ENCODE results near the gene CAMTA2. TPM values are rescaled to one million over a fixed set of nuclear protein-coding genes. Genes with fewer than 3 reads are reported as not detected.

Gene CAMTA2
- total RNA-seq, 2 donors from 2014 or later, result 17.1 to 48.8 TPM

DNA sequence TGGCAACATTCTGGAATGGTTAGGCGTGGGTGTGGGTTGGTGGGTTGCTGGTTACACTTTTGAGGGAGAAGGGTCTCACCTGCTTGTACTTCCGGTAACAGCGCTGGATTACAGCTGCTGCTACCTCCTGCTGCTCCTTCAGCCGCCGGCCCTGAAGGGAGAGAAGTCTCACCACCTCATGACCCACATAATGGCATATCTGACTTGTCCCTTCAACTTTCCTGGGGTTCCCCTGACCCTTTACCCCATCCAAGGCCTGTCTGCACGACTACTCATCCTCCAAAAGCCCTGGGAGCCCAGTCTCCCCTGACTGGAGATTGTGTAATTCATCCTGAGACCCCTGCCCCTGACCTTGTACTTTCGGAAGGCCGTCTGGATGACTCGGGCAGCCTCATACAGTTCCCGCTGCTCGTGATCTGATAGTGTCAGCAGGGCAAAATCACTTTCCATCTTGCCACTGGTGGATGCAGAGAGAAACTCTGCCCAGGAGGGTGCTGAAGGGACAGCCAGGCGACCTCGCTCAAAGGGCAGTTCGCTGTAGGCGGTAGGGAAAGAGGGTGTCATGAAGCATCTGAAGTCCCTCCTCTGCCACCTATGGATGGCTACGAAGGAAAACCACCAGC lies 17.8 kb downstream of the CAMTA2 start:
- WGBS, 2 donors, result 75 to 86% methylated on average over 16 of the region's 16 CpGs
- no peaks in the 10 kb centered on the region for H3K27me3 ChIP-seq
- intact Hi-C loops (cut with DNase I), result no loop called here
- DNase-seq (no peak), ATAC-seq (no peak)
- peaks cover 23% of the 10 kb centered on the region for H3K4me1 ChIP-seq
- no peaks in the 10 kb centered on the region for H3K9me3 ChIP-seq
- no peak for TF ChIP-seq POLR2A (IDR thresholded peaks at IDR 0.05)
- TF ChIP-seq, protein P1, sequence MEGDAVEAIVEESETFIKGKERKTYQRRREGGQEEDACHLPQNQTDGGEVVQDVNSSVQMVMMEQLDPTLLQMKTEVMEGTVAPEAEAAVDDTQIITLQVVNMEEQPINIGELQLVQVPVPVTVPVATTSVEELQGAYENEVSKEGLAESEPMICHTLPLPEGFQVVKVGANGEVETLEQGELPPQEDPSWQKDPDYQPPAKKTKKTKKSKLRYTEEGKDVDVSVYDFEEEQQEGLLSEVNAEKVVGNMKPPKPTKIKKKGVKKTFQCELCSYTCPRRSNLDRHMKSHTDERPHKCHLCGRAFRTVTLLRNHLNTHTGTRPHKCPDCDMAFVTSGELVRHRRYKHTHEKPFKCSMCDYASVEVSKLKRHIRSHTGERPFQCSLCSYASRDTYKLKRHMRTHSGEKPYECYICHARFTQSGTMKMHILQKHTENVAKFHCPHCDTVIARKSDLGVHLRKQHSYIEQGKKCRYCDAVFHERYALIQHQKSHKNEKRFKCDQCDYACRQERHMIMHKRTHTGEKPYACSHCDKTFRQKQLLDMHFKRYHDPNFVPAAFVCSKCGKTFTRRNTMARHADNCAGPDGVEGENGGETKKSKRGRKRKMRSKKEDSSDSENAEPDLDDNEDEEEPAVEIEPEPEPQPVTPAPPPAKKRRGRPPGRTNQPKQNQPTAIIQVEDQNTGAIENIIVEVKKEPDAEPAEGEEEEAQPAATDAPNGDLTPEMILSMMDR (IDR thresholded peaks at IDR 0.05), result no peak
- peaks cover 0 to 4% of the 10 kb centered on the region in 2 donors for H3K36me3 ChIP-seq (replicated peaks in 1 of 2; ENCODE audit: insufficient read depth in 1 of 2, low read depth in 2 of 2)
- H3K4me3 ChIP-seq, result no peak overlapping the region
- peak overlapping the region in 2 of 4 donors; percentile 0 to 94 for H3K27ac ChIP-seq

DNA sequence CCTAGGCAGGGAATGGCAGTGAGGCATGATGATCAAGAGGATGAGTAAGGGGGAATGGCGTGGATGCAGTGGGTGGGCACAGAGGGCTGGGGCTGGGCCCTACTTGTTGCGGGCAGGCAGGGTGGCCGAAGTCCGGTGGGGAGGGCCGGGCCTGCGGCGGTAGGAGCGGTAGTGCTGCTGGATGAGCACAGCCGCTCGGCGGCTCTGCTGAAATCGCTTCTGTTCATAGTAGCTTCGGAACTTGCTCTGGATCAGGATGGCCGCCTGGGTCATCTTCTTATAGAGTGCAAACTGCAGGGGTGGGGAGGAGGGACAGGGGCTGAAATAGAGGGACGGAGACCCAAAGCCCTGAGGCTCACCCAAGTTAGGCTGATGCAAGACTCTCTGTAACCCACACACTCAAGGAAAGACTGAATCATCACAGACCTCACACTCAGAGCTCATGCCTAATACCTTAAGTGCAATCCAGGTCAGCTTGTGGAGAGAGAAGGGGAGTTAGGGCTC lies 18.4 kb downstream of the CAMTA2 start:
- peaks cover 0 to 4% of the 10 kb centered on the region in 2 donors for H3K36me3 ChIP-seq (replicated peaks in 1 of 2; ENCODE audit: insufficient read depth in 1 of 2, low read depth in 2 of 2)
- H3K4me1 ChIP-seq, result peaks cover 23% of the 10 kb centered on the region
- WGBS, 2 donors, result 86 to 89% methylated on average over 15 of the region's 15 CpGs
- peak in 1 of 4 donors; percentile 21 for DNase-seq
- no peak for ATAC-seq
- H3K27ac ChIP-seq, result peak overlapping the region in 3 of 4 donors; percentile 89 to 95 (median 94)
- H3K9me3 ChIP-seq, result no peaks in the 10 kb centered on the region
- no peaks in the 10 kb centered on the region for H3K27me3 ChIP-seq
- H3K4me3 ChIP-seq, result no peak overlapping the region
- TF ChIP-seq, protein P1 (IDR thresholded peaks at IDR 0.05), result no peak
- no peak for TF ChIP-seq POLR2A (IDR thresholded peaks at IDR 0.05)
- intact Hi-C loops (cut with DNase I), result no loop called here

DNA sequence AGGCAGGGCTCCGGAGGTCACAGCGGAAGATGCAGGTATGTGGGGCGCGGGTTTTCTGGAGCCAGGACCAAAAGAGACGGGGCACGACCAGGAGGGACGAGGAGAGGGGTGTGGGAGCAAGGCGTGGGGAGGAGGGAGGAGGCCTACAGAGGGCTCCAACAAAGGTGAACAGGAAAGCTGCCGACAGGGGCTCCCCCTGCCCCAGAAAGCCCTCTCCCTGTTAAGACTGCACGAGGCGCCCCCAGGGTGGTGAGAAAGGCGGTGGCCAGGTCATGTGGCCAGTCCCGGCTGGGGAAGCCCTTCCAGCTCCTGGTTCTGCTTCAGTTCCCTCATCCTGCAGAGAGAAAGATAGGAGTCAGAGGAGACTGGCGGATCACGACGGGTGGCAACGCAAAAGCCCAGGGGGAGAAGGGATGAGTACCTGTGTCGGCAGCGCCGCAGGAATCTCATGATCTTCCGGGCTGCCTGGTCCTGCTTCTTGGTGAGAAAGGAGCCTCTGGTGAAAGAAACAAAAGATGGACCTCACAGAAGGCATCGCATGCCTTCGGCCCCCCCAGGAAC lies 18.9 kb downstream of the CAMTA2 start:
- 38 to 50% methylated on average over 21 to 23 of the region's 23 CpGs for WGBS, 2 donors
- ATAC-seq, result no peak
- no peak for DNase-seq
- Histone ChIP-seq H3K9me3 (no peaks in the 10 kb centered on the region), H3K27ac (peak overlapping the region; percentile 89 to 98 (median 94)), H3K4me3 (no peak overlapping the region), H3K36me3 (replicated peaks in 1 of 2; ENCODE audit: insufficient read depth in 1 of 2, low read depth in 2 of 2) (peaks cover 0 to 4% of the 10 kb centered on the region in 2 donors), H3K4me1 (peaks cover 23% of the 10 kb centered on the region), H3K27me3 (no peaks in the 10 kb centered on the region)
- TF ChIP-seq, protein P1 (IDR thresholded peaks at IDR 0.05), result no peak
- no peak for TF ChIP-seq POLR2A (IDR thresholded peaks at IDR 0.05)
- intact Hi-C loops (cut with DNase I), result no loop called here

DNA sequence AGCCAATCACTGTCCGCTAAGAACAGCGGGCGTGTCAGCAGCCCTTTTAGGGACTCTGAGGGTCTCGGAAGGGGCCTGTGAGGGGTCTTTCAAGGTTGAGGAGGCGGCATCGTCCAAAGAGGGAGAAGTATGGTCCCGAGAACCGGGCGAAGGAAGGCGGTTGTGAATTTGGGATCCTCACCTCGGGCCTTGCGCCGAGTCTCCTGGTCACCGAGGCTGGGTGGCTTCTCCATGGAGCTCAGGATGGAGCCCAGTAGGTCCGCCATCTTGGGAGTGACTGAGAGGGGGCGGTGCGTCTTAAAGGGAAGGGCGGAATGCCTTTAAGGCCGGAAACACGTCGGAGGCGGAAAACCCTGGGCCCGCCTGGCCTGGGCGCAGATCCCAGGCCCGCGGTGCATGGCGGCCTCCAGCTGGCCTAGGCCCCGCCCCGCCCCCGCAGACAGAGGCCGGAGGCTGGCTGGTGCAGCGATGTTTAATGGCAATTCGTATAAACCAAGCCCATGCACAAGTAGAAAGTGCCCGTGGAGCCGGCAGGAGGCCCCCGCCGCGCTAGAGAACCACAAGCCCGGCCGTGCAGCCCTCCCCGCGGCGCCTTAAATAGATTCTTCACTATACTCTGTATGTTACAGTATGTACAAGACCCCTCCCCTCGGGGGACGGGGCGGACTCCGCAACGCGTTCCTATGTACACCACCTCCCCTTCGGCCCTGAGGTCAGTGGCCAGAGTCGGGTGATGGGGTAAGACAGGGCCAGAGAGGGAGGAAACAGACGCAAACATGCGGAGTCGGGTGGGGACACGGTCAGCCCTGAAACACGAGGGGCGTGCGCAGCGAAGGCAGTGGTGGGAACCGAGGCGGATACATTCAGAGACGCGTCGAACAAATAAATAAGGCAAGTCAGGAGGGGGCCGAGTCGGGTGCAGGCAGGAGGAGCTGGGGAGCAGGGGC lies 19.7 kb downstream of the CAMTA2 start, which contains the start of gene SPAG7:
SPAG7 (minus strand) TSS at position 279 of the 947 bp plus-strand sequence; CDS start at position 266, 13 bp downstream.
- ATAC-seq (peak; percentile 86), DNase-seq (peak; percentile 96 to 97 (median 96))
- intact Hi-C loops (cut with DNase I), result no loop called here
- WGBS, 2 donors, result 1 to 2% methylated on average over 32 to 66 of the region's 66 CpGs
- Histone ChIP-seq H3K9me3 (no peaks in the 10 kb centered on the region), H3K36me3 (replicated peaks in 1 of 2; ENCODE audit: insufficient read depth in 1 of 2, low read depth in 2 of 2) (peaks cover 0 to 4% of the 10 kb centered on the region in 2 donors), H3K27ac (peak within 1 kb of the TSS; percentile 89 to 98 (median 94)), H3K4me1 (peaks cover 23% of the 10 kb centered on the region), H3K4me3 (peak within 1 kb of the TSS; percentile 59 to 71), H3K27me3 (no peaks in the 10 kb centered on the region)
- peak; percentile 80 to 93 (median 91) for TF ChIP-seq POLR2A (IDR thresholded peaks at IDR 0.05)
- TF ChIP-seq, protein P1 (IDR thresholded peaks at IDR 0.05), result peak in 1 of 7 experiments; percentile 22

Measured in body of pancreas (tissue), 4 donors.